ENCODE results near the gene BSN. TPM values are rescaled to one million over a fixed set of nuclear protein-coding genes. Genes with fewer than 3 reads are reported as not detected.

BSN gene
- under 1 TPM; 0.08 to 0.11 TPM for total RNA-seq
- polyA plus RNA-seq (2013, experiment 1 of 2): 0.08 TPM
- polyA plus RNA-seq (2013, experiment 2 of 2): 0.11 TPM
- total RNA-seq: 0 to 2.4 (median 0.56) reads per million in 172 experiments

- H3K27ac Mint-ChIP-seq: no peak within 1 kb of the TSS
- ChIA-PET CTCF (interaction anchor here (1.0 to 4.2 kb wide), 2 partner anchors 14 to 118 kb away, joined by 3 to 32 read pairs; no protein-coding TSS in a partner anchor), POLR2A (interaction anchor here (1.2 kb wide), 1 partner anchor 14 kb away, joined by 8 read pairs; no protein-coding TSS in a partner anchor)
- DNase-seq (peak; percentile 71 to 93 (median 84)), ATAC-seq (ENCODE audit: poor library complexity) (peak; percentile 88)
- peaks cover 2% of the 10 kb centered on the region for H3K9me3 Mint-ChIP-seq
- TF ChIP-seq, protein P1, sequence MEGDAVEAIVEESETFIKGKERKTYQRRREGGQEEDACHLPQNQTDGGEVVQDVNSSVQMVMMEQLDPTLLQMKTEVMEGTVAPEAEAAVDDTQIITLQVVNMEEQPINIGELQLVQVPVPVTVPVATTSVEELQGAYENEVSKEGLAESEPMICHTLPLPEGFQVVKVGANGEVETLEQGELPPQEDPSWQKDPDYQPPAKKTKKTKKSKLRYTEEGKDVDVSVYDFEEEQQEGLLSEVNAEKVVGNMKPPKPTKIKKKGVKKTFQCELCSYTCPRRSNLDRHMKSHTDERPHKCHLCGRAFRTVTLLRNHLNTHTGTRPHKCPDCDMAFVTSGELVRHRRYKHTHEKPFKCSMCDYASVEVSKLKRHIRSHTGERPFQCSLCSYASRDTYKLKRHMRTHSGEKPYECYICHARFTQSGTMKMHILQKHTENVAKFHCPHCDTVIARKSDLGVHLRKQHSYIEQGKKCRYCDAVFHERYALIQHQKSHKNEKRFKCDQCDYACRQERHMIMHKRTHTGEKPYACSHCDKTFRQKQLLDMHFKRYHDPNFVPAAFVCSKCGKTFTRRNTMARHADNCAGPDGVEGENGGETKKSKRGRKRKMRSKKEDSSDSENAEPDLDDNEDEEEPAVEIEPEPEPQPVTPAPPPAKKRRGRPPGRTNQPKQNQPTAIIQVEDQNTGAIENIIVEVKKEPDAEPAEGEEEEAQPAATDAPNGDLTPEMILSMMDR (IDR thresholded peaks at IDR 0.05): no peak
- H3K4me1 Mint-ChIP-seq (ENCODE audit: low read depth): peaks cover 18% of the 10 kb centered on the region
- intact Hi-C loops (cut with DNase I, micrococcal nuclease): no loop called here
- Histone ChIP-seq H3K9me3 (ENCODE audit: control insufficient read depth in 1 of 2, insufficient read depth in 1 of 2, low read length in 2 of 2) (peaks cover 0 to 7% of the 10 kb centered on the region in 2 experiments), H3K36me3 (ENCODE audit: insufficient read depth, low read length) (no peaks in the 10 kb centered on the region), H3K27ac (ENCODE audit: low read depth in 1 of 2, low read length in 2 of 2) (no peak within 1 kb of the TSS), H3K27me3 (ENCODE audit: control insufficient read depth in 1 of 2, insufficient read depth in 2 of 2, low read length in 2 of 2) (peaks cover 36 to 39% of the 10 kb centered on the region in 2 experiments), H3K4me3 (ENCODE audit: low read length) (peak within 1 kb of the TSS; percentile 59), H3K4me1 (ENCODE audit: insufficient read depth, low read length) (peaks cover 26% of the 10 kb centered on the region)
- H3K27me3 Mint-ChIP-seq: peaks cover 80% of the 10 kb centered on the region
- H3K36me3 Mint-ChIP-seq (ENCODE audit: low read depth): no peaks in the 10 kb centered on the region
- peak within 1 kb of the TSS; percentile 90 for H3K4me3 Mint-ChIP-seq
Observed at GRCh38 chr3:49553692-49554632, at the start of gene BSN. BSN (plus strand) TSS chr3:49554477; CDS start chr3:49554603, 126 bp downstream.

DNA sequence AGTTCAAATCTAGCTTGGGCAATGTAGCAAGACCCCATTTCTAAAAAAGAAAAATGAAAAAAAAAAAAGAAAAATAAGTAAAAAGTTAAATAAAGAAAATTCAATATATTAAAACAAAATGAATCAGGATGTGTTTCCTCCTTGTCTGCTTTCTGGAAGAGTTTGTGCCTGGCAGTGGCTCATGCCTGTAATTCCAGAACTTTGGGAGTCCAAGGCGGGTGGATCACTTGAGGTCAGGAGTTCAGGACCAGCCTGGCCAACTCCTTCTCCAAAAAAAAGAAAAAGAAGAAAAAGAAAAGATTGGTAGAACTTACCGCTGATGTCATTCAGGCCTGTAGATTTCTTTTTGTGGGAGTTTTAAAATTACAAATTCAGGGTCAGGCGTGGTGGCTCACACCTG is 47.4 kb upstream of the BSN start:
- ChIA-PET CTCF (no interaction called here), POLR2A (no interaction called here)
- TF ChIP-seq, protein P1 (IDR thresholded peaks at IDR 0.05): no peak
- no peak for DNase-seq
- Histone ChIP-seq H3K9me3 (ENCODE audit: control insufficient read depth in 1 of 2, insufficient read depth in 1 of 2, low read length in 2 of 2) (no peaks in the 10 kb centered on the region), H3K27ac (ENCODE audit: low read depth in 1 of 2, low read length in 2 of 2) (no peak overlapping the region), H3K27me3 (ENCODE audit: control insufficient read depth in 1 of 2, insufficient read depth in 2 of 2, low read length in 2 of 2) (no peaks in the 10 kb centered on the region), H3K4me3 (ENCODE audit: low read length) (no peak overlapping the region), H3K36me3 (ENCODE audit: insufficient read depth, low read length) (peaks cover 23% of the 10 kb centered on the region), H3K4me1 (ENCODE audit: insufficient read depth, low read length) (no peaks in the 10 kb centered on the region)
- H3K27me3 Mint-ChIP-seq: no peaks in the 10 kb centered on the region
- H3K27ac Mint-ChIP-seq: no peak overlapping the region
- peaks cover 16% of the 10 kb centered on the region for H3K4me1 Mint-ChIP-seq (ENCODE audit: low read depth)
- H3K9me3 Mint-ChIP-seq: no peaks in the 10 kb centered on the region
- H3K36me3 Mint-ChIP-seq (ENCODE audit: low read depth): peaks cover 31% of the 10 kb centered on the region
- no peak overlapping the region for H3K4me3 Mint-ChIP-seq
- no peak for ATAC-seq (ENCODE audit: poor library complexity)
- intact Hi-C loops (cut with DNase I, micrococcal nuclease): no loop called here

- Histone ChIP-seq H3K4me3 (ENCODE audit: low read length) (no peak overlapping the region), H3K4me1 (ENCODE audit: insufficient read depth, low read length) (no peaks in the 10 kb centered on the region), H3K36me3 (ENCODE audit: insufficient read depth, low read length) (peaks cover 38% of the 10 kb centered on the region), H3K9me3 (ENCODE audit: control insufficient read depth in 1 of 2, insufficient read depth in 1 of 2, low read length in 2 of 2) (no peaks in the 10 kb centered on the region), H3K27me3 (ENCODE audit: control insufficient read depth in 1 of 2, insufficient read depth in 2 of 2, low read length in 2 of 2) (no peaks in the 10 kb centered on the region), H3K27ac (ENCODE audit: low read depth in 1 of 2, low read length in 2 of 2) (no peak overlapping the region)
- H3K27me3 Mint-ChIP-seq: no peaks in the 10 kb centered on the region
- peaks cover 37% of the 10 kb centered on the region for H3K36me3 Mint-ChIP-seq (ENCODE audit: low read depth)
- no peaks in the 10 kb centered on the region for H3K9me3 Mint-ChIP-seq
- H3K4me1 Mint-ChIP-seq (ENCODE audit: low read depth): peaks cover 2% of the 10 kb centered on the region
- H3K4me3 Mint-ChIP-seq: no peak overlapping the region
- TF ChIP-seq, protein P1 (IDR thresholded peaks at IDR 0.05): no peak
- ChIA-PET CTCF (no interaction called here), POLR2A (no interaction called here)
- ATAC-seq (ENCODE audit: poor library complexity): no peak
- intact Hi-C loops (cut with DNase I, micrococcal nuclease): no loop called here
- no peak for DNase-seq
- no peak overlapping the region for H3K27ac Mint-ChIP-seq
Observed at GRCh38 chr3:49509028-49509561, 45.2 kb upstream of the BSN start.

All from CD4-positive, alpha-beta T cell (primary cell).